Activated gamma-delta T cell (primary cell): ENCODE results near the gene HCN2.
A peak's percentile ranks its signal among the peaks of the same experiment; 100 is the strongest.
"Not testable (repeated sequence)": the region's sequence is repeated elsewhere in the genome, so short reads cannot be mapped to it uniquely, and the experiment has no call there.

Experiments
- DNase-seq: peaks from one replicate; lab custom pipeline; 2025; lab: John Stamatoyannopoulos, UW

The HCN2 gene

GRCh38 chr19:585146-585545, 4.5 kb upstream of the HCN2 start:
- DNase-seq = not testable (repeated sequence)

- no peak for DNase-seq
These were observed 4.0 kb upstream of the HCN2 start for GRCh38 chr19:585551-586110.

- peak; percentile 42 for DNase-seq
These were observed 1.5 kb upstream of the HCN2 start for GRCh38 chr19:588093-588740.

- DNase-seq = no peak
These were observed 664 bp upstream of the HCN2 start for GRCh38 chr19:588741-589692.

- DNase-seq = no peak
These were observed 690 bp downstream of the HCN2 start for GRCh38 chr19:590396-590745.

GRCh38 chr19:590750-591098, 1.0 kb downstream of the HCN2 start:
- no peak for DNase-seq

- DNase-seq = no peak
These were observed 1.6 kb downstream of the HCN2 start for GRCh38 chr19:591099-591958.

- no peak for DNase-seq
These were observed 2.4 kb downstream of the HCN2 start for GRCh38 chr19:592101-592500.

GRCh38 chr19:593055-593454, 3.4 kb downstream of the HCN2 start:
- no peak for DNase-seq

GRCh38 chr19:593505-593904, 3.8 kb downstream of the HCN2 start:
- DNase-seq = no peak

- no peak for DNase-seq
These were observed 4.7 kb downstream of the HCN2 start for GRCh38 chr19:594265-594870.

- no peak for DNase-seq
These were observed 5.9 kb downstream of the HCN2 start for GRCh38 chr19:595326-596262.

GRCh38 chr19:596263-596655, 6.6 kb downstream of the HCN2 start:
- DNase-seq = no peak

- no peak for DNase-seq
These were observed 8.0 kb downstream of the HCN2 start for GRCh38 chr19:597406-598315.

- DNase-seq = no peak
These were observed 11.6 kb downstream of the HCN2 start for GRCh38 chr19:601310-601709.

- no peak for DNase-seq
These were observed 12.1 kb downstream of the HCN2 start for GRCh38 chr19:601790-602189.

GRCh38 chr19:602391-603301, 13.0 kb downstream of the HCN2 start:
- DNase-seq = no peak

GRCh38 chr19:603302-603639, 13.6 kb downstream of the HCN2 start:
- DNase-seq = not testable (repeated sequence)

- not testable (repeated sequence) for DNase-seq
These were observed 14.1 kb downstream of the HCN2 start for GRCh38 chr19:603779-604178.
